Measurements from ENCODE around the gene ME3.
"Not testable (repeated sequence)": the region's sequence is repeated elsewhere in the genome, so short reads cannot be mapped to it uniquely, and the experiment has no call there.

ME3 gene

GRCh38 chr11:86453290-86454030, 219.0 kb downstream of the ME3 start:
- DNase-seq, result peak; percentile 3

GRCh38 chr11:86449993-86450629, 222.3 kb downstream of the ME3 start:
- DNase-seq, result no peak

GRCh38 chr11:86447763-86448480, 224.5 kb downstream of the ME3 start:
- DNase-seq, result no peak

- no peak for DNase-seq
These were observed 225.5 kb downstream of the ME3 start for GRCh38 chr11:86446924-86447285.

GRCh38 chr11:86446163-86446923, 226.1 kb downstream of the ME3 start:
- DNase-seq, result no peak

- DNase-seq, result no peak
These were observed 227.4 kb downstream of the ME3 start for GRCh38 chr11:86444981-86445380.

GRCh38 chr11:86443415-86443814, 229.0 kb downstream of the ME3 start:
- no peak for DNase-seq

- no peak for DNase-seq
These were observed 229.6 kb downstream of the ME3 start for GRCh38 chr11:86442827-86443226.

- no peak for DNase-seq
These were observed 230.0 kb downstream of the ME3 start for GRCh38 chr11:86442420-86442819.

- no peak for DNase-seq
These were observed 231.6 kb downstream of the ME3 start for GRCh38 chr11:86440843-86441242.

- no peak for DNase-seq
These were observed 232.1 kb downstream of the ME3 start for GRCh38 chr11:86440305-86440716.

GRCh38 chr11:86438685-86439084, 233.7 kb downstream of the ME3 start:
- peak; percentile 76 for DNase-seq

GRCh38 chr11:86435711-86436110, 236.7 kb downstream of the ME3 start:
- no peak for DNase-seq

GRCh38 chr11:86433361-86434095, 238.9 kb downstream of the ME3 start:
- DNase-seq, result not testable (repeated sequence)

- no peak for DNase-seq
These were observed 241.2 kb downstream of the ME3 start for GRCh38 chr11:86431258-86431657.

- DNase-seq, result no peak
These were observed 245.0 kb downstream of the ME3 start for GRCh38 chr11:86427441-86427840.

- not testable (repeated sequence) for DNase-seq
These were observed 248.9 kb downstream of the ME3 start for GRCh38 chr11:86423488-86423887.

GRCh38 chr11:86422371-86422770, 250.0 kb downstream of the ME3 start:
- DNase-seq, result no peak

- DNase-seq, result no peak
These were observed 250.5 kb downstream of the ME3 start for GRCh38 chr11:86421946-86422345.

- peak; percentile 5 for DNase-seq
These were observed 253.5 kb downstream of the ME3 start for GRCh38 chr11:86418917-86419316.

- no peak for DNase-seq
These were observed 253.9 kb downstream of the ME3 start for GRCh38 chr11:86418513-86418912.

GRCh38 chr11:86418106-86418505, 254.3 kb downstream of the ME3 start:
- no peak for DNase-seq

GRCh38 chr11:86416951-86417350, 255.5 kb downstream of the ME3 start:
- DNase-seq, result not testable (repeated sequence)

Data from NCI-H82 (cell line).